H4 (cell line): ENCODE data around the gene SOST. TPM values are rescaled to one million over a fixed set of nuclear protein-coding genes. Genes with fewer than 3 reads are reported as not detected.
"Not testable (repeated sequence)": the region's sequence is repeated elsewhere in the genome, so short reads cannot be mapped to it uniquely, and the experiment has no call there.

ENCODE experiments used
- DNase-seq: peaks from one replicate; pipeline ENCODE4 v3.0.0-alpha.2; 2015; ENCODE audit warnings: low spot score
- total RNA-seq: library from RNA; depleted of rRNA; stranded (reverse); fragments of >200 nt; shearing (Covaris generic); gene quantifications from 2 replicates; pipeline ENCODE4 v1.2.3, GENCODE V29; 2014; rRNA removed

Gene SOST
- 4.2 and 6.1 TPM in 2 replicates for total RNA-seq

DNA sequence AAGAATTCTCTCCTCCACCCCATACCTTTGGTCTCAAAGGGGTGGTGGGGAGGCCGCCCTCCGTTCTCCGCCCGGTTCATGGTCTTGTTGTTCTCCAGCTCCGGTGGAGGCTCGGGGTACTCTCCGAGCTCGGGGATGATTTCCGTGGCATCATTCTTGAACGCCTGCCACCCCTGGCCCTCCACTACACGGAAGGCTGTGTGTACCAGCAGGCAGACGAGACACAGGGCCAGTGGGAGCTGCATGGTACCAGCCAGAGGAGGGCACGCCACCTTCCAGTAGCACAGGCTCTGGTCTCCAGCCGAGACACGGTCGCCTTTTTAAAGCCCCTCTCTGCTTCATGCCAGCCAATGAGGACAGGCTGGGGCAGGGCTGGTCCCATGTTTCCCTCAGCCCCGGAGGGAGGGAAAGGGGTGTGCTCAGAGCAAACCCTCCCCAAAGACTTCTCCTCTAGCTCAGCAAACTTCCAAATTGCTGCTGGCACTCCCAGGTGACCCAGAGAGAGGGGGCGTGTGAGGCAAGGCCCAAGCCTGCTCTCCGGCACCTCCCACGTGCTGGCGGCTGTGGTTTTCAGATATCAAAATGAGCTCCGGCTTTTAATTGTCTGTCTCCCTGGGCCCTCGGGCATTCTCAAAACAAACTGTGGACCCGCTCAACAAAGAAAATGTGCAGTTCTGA is at the start of gene SOST:
Gene SOST (minus strand): TSS at position 295 of the 678 bp plus-strand sequence. CDS start 50 bp downstream, at position 245.
- peak; percentile 43 for DNase-seq

DNA sequence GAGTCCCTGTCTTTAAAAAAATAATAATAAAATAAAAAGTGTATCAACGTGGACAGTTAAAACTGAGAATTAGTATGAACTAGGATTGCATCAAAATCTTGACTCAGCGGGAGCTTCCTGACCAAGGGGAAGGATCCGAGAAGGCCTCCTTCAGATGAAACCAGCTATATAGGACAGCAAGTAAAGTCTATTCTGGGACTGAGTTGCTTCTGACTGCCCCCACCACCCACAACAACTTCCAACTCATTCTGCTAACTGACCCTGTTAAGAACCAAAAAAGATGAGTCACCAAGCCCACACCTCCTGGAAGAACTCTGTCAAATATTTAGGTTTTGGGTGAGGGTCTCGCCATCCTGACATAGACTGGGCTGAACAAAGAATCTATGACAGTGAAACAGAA is 49.5 kb upstream of the SOST start:
- no peak for DNase-seq

DNA sequence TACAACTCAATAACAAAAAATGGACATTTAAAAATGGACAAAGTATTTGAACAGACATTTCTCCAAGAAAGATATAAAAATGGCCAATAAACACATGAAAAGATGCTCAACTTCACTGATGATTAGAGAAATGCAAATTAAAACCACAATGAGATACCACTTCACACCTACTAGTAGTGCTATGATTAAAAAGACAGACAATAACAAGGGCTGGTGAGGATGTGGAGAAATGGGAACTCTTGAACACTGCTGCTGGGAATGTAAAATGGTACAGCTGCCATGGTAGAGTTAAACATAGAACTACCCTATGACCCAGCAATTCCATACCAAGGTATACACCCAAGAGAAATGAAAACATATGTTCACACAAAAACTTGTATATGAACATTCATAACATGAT is 46.5 kb upstream of the SOST start:
- no peak for DNase-seq

DNA sequence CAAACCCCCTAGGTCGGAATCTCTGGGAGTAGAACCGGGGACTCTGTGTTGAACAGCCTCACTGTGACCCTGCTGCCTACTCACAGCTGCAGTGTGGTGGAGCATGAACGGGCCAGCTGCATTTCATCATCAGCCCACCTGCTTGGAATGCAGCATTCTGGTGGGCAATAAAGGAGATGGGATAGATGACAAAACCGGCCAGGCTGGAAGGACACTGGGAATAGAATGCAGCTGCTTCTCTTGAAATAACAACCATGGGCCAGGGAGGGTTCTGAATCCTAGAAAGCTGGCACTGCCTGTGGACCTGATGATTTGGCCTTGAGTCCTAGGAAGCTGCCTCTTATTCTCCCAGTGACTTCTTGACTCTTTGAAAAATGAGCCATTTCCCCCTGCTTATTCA is 45.2 kb upstream of the SOST start:
- DNase-seq = no peak

DNA sequence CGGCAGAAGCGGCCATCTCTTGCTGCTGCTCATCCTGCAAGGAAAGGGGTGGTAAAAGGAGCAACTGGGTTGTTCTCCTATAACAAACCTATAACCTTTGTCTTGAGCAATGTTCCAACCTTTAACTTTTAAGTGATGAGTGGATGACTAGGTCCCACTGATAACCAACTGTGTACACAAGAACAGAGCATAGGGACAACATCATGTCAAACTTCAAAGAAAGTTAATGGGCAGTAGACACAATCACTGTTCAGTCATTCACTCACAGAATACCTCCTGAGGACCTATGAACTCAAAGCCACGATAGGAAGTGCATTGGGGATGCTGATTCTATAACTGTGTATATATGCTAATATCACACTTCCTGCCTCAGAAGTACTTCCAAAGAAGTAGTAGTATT is 43.3 kb upstream of the SOST start:
- DNase-seq = no peak

GRCh38 chr17:43800736-43801135 is 42.1 kb upstream of the SOST start:
- DNase-seq = no peak

- no peak for DNase-seq
These were observed 40.5 kb upstream of the SOST start for GRCh38 chr17:43799047-43799446.

GRCh38 chr17:43798024-43798423 is 39.4 kb upstream of the SOST start:
- DNase-seq = not testable (repeated sequence)

DNA sequence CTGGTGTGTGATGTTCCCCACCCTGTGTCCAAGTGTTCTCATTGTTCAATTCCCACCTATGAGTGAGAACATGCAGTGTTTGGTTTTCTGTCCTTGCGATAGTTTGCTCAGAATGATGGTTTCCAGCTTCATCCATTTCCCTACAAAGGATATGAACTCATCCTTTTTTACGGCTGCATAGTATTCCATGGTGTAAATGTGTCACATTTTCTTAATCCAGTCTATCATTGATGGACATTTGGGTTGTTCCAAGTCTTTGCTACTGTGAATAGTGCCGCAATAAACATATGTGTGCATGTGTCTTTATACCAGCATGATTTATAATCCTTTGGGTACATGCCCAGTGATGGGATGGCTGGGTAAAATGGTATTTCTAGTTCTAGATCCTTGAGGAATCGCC is 34.1 kb upstream of the SOST start:
- not testable (repeated sequence) for DNase-seq

GRCh38 chr17:43791589-43791988 is 33.0 kb upstream of the SOST start:
- peak; percentile 48 for DNase-seq

DNA sequence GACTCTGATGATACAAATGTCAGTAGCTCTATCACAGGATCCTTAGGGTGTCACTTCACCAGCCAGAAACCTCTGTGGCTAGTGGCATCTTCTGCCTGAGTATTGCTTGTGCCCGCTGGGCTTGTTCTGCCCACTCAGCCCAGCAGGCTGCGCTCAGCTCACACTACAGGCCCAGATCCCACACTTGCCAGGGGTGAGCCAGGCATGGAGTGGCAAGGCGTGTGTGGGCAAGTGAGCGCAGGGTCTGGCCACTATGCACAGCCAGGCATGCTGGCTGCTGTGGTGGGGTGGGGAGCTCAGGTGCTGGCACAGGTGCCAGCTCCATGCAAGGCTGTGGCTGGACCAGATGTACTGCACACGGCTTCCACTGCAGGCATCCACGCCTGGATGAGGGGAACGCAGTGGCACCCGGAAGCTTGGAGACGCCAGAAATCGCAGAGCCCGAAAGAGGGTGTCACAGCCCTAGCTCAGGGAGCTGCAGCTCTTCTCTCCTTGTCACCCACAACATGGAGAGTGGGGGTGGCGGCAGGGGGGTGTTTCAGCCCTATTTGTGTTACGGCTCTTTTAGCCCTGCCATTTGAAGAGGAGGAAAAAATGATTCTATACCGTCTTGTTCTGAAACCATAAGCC is 31.8 kb upstream of the SOST start:
- no peak for DNase-seq

- DNase-seq = no peak
These were observed 30.9 kb upstream of the SOST start for GRCh38 chr17:43789482-43789881.

DNA sequence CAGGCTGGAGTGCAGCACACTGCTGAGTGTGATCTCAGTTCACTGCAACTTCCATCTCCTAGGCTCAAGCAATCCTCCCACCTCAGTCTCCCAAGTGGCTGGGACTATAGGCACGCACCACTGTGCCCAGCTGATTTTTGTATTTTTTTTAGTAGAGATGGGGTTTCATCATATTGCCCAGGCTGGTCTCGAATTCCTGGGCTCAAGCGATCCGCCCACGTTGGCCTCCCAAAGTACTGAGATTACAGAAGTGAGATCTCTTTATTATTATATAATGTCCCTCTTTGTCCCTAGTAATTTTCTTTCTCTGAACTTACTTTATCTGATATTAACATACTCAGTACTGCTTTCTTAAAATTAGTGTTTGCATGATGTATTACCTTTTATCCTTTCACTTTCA is 29.9 kb upstream of the SOST start:
- no peak for DNase-seq

DNA sequence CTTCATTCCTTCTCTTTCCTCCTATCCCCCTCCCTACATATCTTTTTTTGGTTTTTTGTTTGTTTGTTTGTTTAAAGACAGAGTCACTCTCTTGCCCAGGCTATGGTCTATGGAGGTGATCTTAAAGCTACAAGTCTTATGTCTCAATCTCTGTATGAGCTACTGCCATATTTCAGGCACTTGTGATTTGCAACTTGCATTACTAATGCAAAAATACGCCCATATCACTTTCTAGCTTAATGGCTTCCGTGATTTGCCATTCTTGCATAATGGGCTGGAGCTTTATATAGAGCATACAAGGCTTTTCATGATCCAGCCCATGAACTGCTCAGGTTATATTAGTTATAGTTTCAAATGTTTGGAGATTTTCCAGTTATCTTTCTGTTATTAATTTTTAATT is 29.1 kb upstream of the SOST start:
- no peak for DNase-seq

DNA sequence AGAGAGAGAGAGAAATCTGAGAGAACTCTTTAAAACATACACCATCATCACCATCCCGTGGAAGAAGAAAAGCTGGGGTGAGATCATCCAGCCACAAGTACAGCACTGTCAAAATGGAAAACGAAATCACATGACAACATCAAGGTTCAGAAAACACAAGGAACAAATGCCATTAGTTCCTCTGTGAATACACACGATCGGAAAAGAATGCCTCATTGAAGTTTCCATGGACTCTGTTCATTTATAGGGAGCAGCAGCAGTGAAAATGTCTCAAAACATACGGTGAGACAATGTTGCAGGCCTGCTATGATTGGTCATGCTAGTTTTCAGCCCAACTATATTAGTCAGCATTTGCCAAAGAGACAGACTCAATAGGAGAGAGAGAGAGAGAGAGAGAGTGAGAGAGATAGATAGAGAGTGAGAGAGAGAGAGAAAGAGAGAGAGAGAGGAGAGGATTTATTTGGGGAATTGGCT is 26.1 kb upstream of the SOST start:
- DNase-seq = no peak

DNA sequence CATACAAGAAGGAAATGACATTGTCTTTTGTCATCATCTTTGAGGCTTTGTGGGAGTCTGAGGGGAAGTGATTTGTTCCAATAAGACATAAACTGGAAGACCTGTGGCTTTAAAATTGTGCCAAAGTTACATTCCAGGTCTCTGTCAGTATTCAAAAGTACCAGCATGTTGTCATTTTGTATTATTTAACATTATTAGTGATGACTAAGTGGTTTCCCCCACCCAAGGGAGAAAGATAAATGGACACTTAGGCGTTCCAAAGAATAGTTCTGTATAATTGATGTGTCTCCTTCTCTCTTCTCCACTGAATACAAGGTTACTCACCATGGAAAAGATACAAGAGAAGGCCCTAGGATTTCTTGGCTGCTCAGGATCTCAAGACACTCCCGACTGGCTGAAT is 25.5 kb upstream of the SOST start:
- DNase-seq = no peak

- no peak for DNase-seq
These were observed 24.5 kb upstream of the SOST start for GRCh38 chr17:43782913-43783680.

- DNase-seq = no peak
These were observed 21.5 kb upstream of the SOST start, which contains the start of gene CFAP97D1 for GRCh38 chr17:43780135-43780534. CFAP97D1 (plus strand) TSS chr17:43780435; CDS start chr17:43780463, 28 bp downstream.

DNA sequence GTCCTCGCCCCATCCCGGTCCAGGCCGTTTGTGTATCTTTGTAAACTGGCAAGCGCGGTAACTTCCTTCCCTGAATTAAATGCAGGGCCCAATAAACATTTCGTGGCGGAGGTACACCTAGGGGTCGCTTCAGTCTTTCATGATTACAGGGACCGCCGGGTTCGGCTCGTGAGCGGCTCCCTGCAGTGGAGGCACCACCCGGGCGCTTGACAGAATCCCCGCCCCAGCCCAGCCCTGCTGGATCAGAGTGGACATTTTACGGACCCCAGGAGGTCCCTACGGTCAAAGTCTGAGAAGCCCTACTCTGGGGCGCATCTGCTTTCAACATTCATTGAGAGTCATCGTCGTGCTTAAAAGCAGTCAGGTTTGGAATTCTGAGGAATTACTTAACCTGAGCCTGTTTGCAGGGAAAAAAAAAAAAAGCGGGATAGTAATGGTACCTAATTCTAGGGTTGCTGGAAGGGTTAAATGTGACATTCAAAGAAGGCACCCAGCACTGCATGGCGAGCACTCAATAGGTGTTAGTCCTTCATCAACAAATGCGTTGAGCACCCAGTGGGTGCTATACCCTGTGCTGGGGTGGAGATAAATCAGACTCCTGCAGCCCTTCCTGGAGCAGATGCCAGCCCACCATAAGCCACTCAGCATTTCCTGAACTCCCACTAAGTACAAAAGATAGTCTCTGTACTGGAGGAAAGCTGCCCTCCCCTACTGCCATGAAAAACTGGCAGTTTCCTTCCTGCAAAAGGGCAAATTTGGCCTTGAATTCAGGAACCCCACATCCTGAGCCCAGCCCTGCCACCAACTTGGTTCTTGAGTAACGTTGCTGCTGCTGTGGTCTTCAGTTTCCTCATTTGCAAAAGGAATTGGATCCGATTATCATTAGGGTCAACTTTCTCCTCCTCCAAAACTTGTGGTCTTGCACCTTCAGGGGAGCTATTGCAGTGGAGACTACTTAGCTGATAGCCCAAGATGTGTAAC is 20.8 kb upstream of the SOST start:
- no peak for DNase-seq

- DNase-seq = peak; percentile 94
These were observed 19.9 kb upstream of the SOST start, which contains the start of gene DUSP3 for GRCh38 chr17:43778337-43779144. DUSP3 (minus strand) TSS chr17:43778977; CDS start chr17:43778924, 53 bp downstream.
